GM12872 (cell line): ENCODE measurements around the gene ARHGAP45.

Experiments
- TF ChIP-seq, protein P1 (sequence below): IDR thresholded peaks from 3 replicates; pipeline ENCODE4 v1.5.1; 2011; ENCODE audit warnings: low read depth, mild to moderate bottlenecking, low read length, moderate library complexity; ENCODE audit not compliant: insufficient read depth

The ARHGAP45 gene

DNA sequence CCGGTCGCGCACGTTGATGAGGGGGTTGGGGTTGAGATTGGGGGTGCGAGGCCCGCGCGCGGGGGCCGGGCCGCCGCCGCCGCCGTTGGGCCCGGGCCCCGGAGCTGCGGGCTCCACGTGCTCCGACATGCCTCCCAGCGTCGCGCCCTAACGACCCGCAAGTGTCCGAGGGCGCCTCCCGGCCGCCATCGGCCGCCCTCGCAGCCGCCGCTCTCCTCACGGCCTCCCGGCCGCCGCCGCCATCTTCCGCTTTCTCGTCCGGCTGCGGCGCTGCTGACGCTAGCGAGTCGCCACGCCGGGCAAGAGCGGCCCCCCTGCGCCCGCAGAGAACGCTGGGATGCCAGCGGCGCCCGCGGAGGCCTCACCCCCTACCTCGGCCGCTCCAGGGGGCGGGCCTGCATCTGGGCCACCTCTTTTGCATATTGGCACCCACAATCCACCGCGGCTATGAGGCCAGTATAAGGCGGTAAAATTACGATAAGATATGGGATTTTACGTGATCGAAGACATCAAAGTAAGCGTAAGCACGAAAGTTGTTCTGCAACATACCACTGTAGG lies 46.0 kb upstream of the ARHGAP45 start, which contains the start of gene TMEM259:
TSS of gene TMEM259 (minus strand) at position 256 of the 558 bp plus-strand sequence. CDS start at position 129, 127 bp downstream.
- TF ChIP-seq, protein P1, sequence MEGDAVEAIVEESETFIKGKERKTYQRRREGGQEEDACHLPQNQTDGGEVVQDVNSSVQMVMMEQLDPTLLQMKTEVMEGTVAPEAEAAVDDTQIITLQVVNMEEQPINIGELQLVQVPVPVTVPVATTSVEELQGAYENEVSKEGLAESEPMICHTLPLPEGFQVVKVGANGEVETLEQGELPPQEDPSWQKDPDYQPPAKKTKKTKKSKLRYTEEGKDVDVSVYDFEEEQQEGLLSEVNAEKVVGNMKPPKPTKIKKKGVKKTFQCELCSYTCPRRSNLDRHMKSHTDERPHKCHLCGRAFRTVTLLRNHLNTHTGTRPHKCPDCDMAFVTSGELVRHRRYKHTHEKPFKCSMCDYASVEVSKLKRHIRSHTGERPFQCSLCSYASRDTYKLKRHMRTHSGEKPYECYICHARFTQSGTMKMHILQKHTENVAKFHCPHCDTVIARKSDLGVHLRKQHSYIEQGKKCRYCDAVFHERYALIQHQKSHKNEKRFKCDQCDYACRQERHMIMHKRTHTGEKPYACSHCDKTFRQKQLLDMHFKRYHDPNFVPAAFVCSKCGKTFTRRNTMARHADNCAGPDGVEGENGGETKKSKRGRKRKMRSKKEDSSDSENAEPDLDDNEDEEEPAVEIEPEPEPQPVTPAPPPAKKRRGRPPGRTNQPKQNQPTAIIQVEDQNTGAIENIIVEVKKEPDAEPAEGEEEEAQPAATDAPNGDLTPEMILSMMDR = no peak

GRCh38 chr19:1025960-1026782 lies 40.8 kb upstream of the ARHGAP45 start, which contains the start of gene CNN2:
CNN2 (plus strand) TSS chr19:1026608; CDS start chr19:1026662, 54 bp downstream.
- TF ChIP-seq, protein P1 = no peak

DNA sequence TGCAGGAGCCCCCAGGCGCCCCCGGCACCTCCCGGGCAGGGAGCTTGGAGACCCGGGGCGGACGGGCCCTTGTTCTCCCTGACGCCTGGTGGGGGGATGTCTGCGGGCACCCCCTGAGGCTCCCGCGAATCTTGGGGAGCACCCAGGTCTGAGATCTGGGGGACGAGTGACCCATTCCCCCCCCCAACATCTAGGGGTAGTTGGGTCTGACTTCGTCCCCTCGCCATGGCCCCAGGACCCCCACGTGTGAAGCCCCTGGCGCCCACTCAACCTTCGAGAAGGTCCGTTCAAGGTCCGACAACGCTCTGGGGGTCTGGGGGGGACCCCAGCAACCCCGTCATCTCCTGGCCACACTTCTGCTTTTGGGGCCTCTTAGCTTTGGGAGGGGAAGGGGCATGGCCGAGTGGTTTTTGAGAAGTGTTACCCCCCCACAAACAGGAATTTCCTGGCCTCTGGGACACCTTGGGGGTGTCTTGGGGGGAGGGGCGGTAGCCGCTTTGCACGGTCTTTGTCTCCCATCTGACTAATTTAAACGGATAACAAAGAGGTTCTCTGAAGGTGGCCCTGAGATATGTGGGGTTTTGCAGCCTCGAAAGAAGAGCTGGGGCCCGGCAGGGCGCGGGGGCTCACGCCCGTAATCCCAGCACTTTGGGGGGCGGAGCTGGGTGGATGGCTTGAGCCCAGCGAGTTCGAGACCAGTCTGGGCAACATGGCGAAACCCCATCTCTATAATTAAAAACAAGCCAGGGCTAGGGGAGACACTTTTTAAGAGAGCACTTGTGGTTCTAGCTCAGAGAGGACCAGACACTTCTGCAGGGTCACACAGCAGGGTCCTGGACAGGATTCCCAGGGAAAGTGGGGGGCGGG lies 40.0 kb upstream of the ARHGAP45 start:
- TF ChIP-seq, protein P1 = no peak

- TF ChIP-seq, protein P1 = no peak
These were observed 39.3 kb upstream of the ARHGAP45 start for GRCh38 chr19:1027650-1028061.

GRCh38 chr19:1028062-1028926 lies 38.7 kb upstream of the ARHGAP45 start:
- TF ChIP-seq, protein P1 = no peak

- TF ChIP-seq, protein P1 = no peak
These were observed 34.6 kb upstream of the ARHGAP45 start for GRCh38 chr19:1032264-1032867.
